H1 (cell line): ENCODE data around the gene MAGI2. TPM values are rescaled to one million over a fixed set of nuclear protein-coding genes. Genes with fewer than 3 reads are reported as not detected.

Experiments
- ASH2L ChIP-seq: fragments of 200-600, 300-600 bp; sonication (generic); IDR thresholded peaks from one replicate; pipeline ENCODE4 v1.7.1; 2017; ENCODE audit warnings: low read length
- BACH1 ChIP-seq: IDR thresholded peaks from 2 replicates; pipeline ENCODE4 v1.6.1; 2012; ENCODE audit warnings: low read length, improper control_type of control experiment
- NRF1 ChIP-seq: IDR thresholded peaks from 2 replicates; pipeline ENCODE4 v1.6.1; 2011; ENCODE audit warnings: mild to moderate bottlenecking, low read depth, low read length, improper control_type of control experiment
- polyA plus RNA-seq, 7 experiments: library from polyadenylated mRNA; depleted of rRNA in 3 of 7; stranded (reverse) in 5 of 7; unstranded in 2 of 7; fragments of >200 nt in 5 of 7; fragments of 200-250 nt in 2 of 7; gene quantifications; 1 replicate in 5 of 7; 2 replicates in 1 of 7; 4 replicates in 1 of 7; pipeline versions ENCODE4 v1.2.1 to v1.2.3, GENCODE V29; 2011 to 2013; ENCODE audit warnings: missing spikeins in 2 of 7, mixed read lengths in 2 of 7
- total RNA-seq: library from RNA; stranded (reverse); fragmentation: NEBNext Ultra II Directional; extraction: Animal tissue kit (Norgen Biotek cat#: 25700); gene quantifications from 2 replicates; pipeline ENCODE4 v1.2.1, GENCODE V29; 2021
- TF ChIP-seq, protein P1 (sequence below): fragments of 300-600 bp; sonication (generic); IDR thresholded peaks from 2 replicates; pipeline ENCODE4 v1.7.1; 2012; ENCODE audit warnings: low read length, moderate library complexity, mild to moderate bottlenecking, inconsistent platforms; ENCODE audit not compliant: insufficient replicate concordance

The MAGI2 gene
- total and polyA plus RNA-seq, 2 of the 8 experiments (the other 6 are each of a cell fraction or from before 2014, with no cell fraction given) = 6.0 to 27.3 TPM

DNA sequence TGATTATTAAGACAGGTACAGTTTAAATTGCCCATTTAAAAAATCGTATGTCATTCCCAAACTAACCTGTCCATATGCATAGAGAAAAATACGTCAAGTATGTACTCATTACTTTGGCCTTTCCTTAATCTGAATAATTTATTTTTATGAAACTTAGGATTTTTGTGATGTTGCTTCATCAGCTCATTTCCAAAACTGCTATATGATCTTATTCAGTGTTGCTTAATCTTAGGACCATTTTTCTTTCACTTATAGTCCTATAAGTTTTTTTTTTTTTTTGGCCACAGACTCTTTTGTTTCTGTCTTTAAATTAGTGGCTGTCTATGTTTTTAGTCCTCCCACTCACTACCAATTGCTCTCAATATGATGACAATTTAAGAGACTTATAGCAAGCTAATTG lies 1309.8 kb downstream of the MAGI2 start (continued):
- TF ChIP-seq, protein P1, sequence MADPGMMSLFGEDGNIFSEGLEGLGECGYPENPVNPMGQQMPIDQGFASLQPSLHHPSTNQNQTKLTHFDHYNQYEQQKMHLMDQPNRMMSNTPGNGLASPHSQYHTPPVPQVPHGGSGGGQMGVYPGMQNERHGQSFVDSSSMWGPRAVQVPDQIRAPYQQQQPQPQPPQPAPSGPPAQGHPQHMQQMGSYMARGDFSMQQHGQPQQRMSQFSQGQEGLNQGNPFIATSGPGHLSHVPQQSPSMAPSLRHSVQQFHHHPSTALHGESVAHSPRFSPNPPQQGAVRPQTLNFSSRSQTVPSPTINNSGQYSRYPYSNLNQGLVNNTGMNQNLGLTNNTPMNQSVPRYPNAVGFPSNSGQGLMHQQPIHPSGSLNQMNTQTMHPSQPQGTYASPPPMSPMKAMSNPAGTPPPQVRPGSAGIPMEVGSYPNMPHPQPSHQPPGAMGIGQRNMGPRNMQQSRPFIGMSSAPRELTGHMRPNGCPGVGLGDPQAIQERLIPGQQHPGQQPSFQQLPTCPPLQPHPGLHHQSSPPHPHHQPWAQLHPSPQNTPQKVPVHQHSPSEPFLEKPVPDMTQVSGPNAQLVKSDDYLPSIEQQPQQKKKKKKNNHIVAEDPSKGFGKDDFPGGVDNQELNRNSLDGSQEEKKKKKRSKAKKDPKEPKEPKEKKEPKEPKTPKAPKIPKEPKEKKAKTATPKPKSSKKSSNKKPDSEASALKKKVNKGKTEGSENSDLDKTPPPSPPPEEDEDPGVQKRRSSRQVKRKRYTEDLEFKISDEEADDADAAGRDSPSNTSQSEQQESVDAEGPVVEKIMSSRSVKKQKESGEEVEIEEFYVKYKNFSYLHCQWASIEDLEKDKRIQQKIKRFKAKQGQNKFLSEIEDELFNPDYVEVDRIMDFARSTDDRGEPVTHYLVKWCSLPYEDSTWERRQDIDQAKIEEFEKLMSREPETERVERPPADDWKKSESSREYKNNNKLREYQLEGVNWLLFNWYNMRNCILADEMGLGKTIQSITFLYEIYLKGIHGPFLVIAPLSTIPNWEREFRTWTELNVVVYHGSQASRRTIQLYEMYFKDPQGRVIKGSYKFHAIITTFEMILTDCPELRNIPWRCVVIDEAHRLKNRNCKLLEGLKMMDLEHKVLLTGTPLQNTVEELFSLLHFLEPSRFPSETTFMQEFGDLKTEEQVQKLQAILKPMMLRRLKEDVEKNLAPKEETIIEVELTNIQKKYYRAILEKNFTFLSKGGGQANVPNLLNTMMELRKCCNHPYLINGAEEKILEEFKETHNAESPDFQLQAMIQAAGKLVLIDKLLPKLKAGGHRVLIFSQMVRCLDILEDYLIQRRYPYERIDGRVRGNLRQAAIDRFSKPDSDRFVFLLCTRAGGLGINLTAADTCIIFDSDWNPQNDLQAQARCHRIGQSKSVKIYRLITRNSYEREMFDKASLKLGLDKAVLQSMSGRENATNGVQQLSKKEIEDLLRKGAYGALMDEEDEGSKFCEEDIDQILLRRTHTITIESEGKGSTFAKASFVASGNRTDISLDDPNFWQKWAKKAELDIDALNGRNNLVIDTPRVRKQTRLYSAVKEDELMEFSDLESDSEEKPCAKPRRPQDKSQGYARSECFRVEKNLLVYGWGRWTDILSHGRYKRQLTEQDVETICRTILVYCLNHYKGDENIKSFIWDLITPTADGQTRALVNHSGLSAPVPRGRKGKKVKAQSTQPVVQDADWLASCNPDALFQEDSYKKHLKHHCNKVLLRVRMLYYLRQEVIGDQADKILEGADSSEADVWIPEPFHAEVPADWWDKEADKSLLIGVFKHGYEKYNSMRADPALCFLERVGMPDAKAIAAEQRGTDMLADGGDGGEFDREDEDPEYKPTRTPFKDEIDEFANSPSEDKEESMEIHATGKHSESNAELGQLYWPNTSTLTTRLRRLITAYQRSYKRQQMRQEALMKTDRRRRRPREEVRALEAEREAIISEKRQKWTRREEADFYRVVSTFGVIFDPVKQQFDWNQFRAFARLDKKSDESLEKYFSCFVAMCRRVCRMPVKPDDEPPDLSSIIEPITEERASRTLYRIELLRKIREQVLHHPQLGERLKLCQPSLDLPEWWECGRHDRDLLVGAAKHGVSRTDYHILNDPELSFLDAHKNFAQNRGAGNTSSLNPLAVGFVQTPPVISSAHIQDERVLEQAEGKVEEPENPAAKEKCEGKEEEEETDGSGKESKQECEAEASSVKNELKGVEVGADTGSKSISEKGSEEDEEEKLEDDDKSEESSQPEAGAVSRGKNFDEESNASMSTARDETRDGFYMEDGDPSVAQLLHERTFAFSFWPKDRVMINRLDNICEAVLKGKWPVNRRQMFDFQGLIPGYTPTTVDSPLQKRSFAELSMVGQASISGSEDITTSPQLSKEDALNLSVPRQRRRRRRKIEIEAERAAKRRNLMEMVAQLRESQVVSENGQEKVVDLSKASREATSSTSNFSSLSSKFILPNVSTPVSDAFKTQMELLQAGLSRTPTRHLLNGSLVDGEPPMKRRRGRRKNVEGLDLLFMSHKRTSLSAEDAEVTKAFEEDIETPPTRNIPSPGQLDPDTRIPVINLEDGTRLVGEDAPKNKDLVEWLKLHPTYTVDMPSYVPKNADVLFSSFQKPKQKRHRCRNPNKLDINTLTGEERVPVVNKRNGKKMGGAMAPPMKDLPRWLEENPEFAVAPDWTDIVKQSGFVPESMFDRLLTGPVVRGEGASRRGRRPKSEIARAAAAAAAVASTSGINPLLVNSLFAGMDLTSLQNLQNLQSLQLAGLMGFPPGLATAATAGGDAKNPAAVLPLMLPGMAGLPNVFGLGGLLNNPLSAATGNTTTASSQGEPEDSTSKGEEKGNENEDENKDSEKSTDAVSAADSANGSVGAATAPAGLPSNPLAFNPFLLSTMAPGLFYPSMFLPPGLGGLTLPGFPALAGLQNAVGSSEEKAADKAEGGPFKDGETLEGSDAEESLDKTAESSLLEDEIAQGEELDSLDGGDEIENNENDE = no peak
- TF ChIP-seq BACH1 = no peak
- TF ChIP-seq NRF1 = no peak
- TF ChIP-seq ASH2L = no peak
